ENCODE measurements around the gene YIPF4. TPM values are rescaled to one million over a fixed set of nuclear protein-coding genes. Genes with fewer than 3 reads are reported as not detected.

Gene YIPF4
- total and polyA plus RNA-seq, 2 of the 8 experiments (the other 6 are each of a cell fraction or from before 2014, with no cell fraction given): 2.9 to 21.4 TPM

- no peak overlapping the region for H2BK5ac ChIP-seq (ENCODE audit: low read depth, low read length)
- no peak overlapping the region for H2BK15ac ChIP-seq (ENCODE audit: low read length)
- no peak overlapping the region for H3K23ac ChIP-seq (ENCODE audit: insufficient read length)
- no peak overlapping the region for H3K18ac ChIP-seq (ENCODE audit: extremely low read depth, low read length)
- WGBS, 2 experiments (ENCODE audit: extremely low coverage in 1 of 2, insufficient coverage in 1 of 2, insufficient read length in 1 of 2, insufficient replicate concordance in 2 of 2, low coverage in 1 of 2, low lambda C conversion rate in 2 of 2, missing lambda C conversion rate in 1 of 2): 90% methylated on average over 4 of the region's 4 CpGs; no CpG with 5 or more reads in 1 of the 2 experiments
- no peaks in the 10 kb centered on the region for H3K4me1 ChIP-seq (replicated peaks in 1 of 4; ENCODE audit: control insufficient read depth in 3 of 4, insufficient read depth in 4 of 4, low read length in 3 of 4)
- no peaks in the 10 kb centered on the region for H3K79me2 ChIP-seq (ENCODE audit: control insufficient read depth in 1 of 2, insufficient read depth in 2 of 2, low read length in 2 of 2)
- H4K5ac ChIP-seq (ENCODE audit: insufficient read length, low read depth, low read length): no peak overlapping the region
- H3K36me3 ChIP-seq (ENCODE audit: control insufficient read depth in 2 of 4, insufficient read depth in 4 of 4, low read length in 3 of 4): no peaks in the 10 kb centered on the region
- TF ChIP-seq KDM1A (IDR thresholded peaks at IDR 0.05; ENCODE audit: borderline replicate concordance, low read length) (no peak), JUN (IDR thresholded peaks at IDR 0.05; ENCODE audit: low read depth, low read length) (no peak), CEBPB (IDR thresholded peaks at IDR 0.05; ENCODE audit: low read depth, low read length) (no peak), SUZ12 (IDR thresholded peaks at IDR 0.05; ENCODE audit: low read length) (no peak), CHD1 (IDR thresholded peaks at IDR 0.05; ENCODE audit: low read depth, low read length) (no peak), EGR1 (IDR thresholded peaks at IDR 0.05; ENCODE audit: borderline replicate concordance, low read depth, low read length) (no peak)
- H2BK20ac ChIP-seq (ENCODE audit: low read length): no peak overlapping the region
- no peak overlapping the region for H2BK12ac ChIP-seq (ENCODE audit: low read depth, low read length)
- no peak overlapping the region for H3K9ac ChIP-seq (replicated peaks in 1 of 4; ENCODE audit: extremely low read depth in 1 of 4, low read depth in 3 of 4, low read length in 3 of 4)
- H4K8ac ChIP-seq (ENCODE audit: extremely low read depth, insufficient read depth, low read length): no peak overlapping the region
- no peaks in the 10 kb centered on the region for H3K27me3 ChIP-seq (replicated peaks in 1 of 4; ENCODE audit: control insufficient read depth in 3 of 4, extremely low read depth in 1 of 4, insufficient read depth in 3 of 4, low read length in 3 of 4)
- no peak overlapping the region for H4K91ac ChIP-seq (replicated peaks; ENCODE audit: insufficient read length, low read length)
- no peak overlapping the region for H3K14ac ChIP-seq (ENCODE audit: insufficient read length)
- no peak overlapping the region for H3K4me2 ChIP-seq (ENCODE audit: insufficient read depth in 1 of 2, low read depth in 2 of 2, low read length in 2 of 2)
- H3K27ac ChIP-seq (ENCODE audit: low read depth, low read length): no peak overlapping the region
- ChIA-PET CTCF (ENCODE audit: partially characterized antibody) (no interaction called here), POLR2A (ENCODE audit: partially characterized antibody) (interaction anchor here (1.0 kb wide), 1 partner anchor 14 kb away, joined by 3 read pairs; no protein-coding TSS in a partner anchor)
- H2AK5ac ChIP-seq (ENCODE audit: low read depth, low read length): no peak overlapping the region
- no peak overlapping the region for H3K4ac ChIP-seq (replicated peaks; ENCODE audit: insufficient read length, low read depth, low read length)
- FAIRE-seq (no peak), DNase-seq (ENCODE audit: low read depth in 1 of 2, low spot score in 2 of 2) (no peak)
- no peak overlapping the region for H2AFZ ChIP-seq (ENCODE audit: low read length)
- H3K4me3 ChIP-seq (ENCODE audit: extremely low read depth in 1 of 4, insufficient read depth in 2 of 4, low read depth in 3 of 4, low read length in 4 of 4): no peak overlapping the region
- H3K23me2 ChIP-seq (ENCODE audit: low read depth, low read length): no peaks in the 10 kb centered on the region
- H3K56ac ChIP-seq (replicated peaks; ENCODE audit: insufficient read length, low read depth, low read length): no peak overlapping the region
- H2BK120ac ChIP-seq (replicated peaks; ENCODE audit: low read depth, low read length): no peak overlapping the region
- no peaks in the 10 kb centered on the region for H3K79me1 ChIP-seq (ENCODE audit: low read depth, low read length)
- H4K20me1 ChIP-seq (replicated peaks in 1 of 2; ENCODE audit: control insufficient read depth in 1 of 2, insufficient read depth in 2 of 2, low read length in 2 of 2): no peaks in the 10 kb centered on the region
- H3K9me3 ChIP-seq (ENCODE audit: insufficient read depth in 2 of 2, low read depth in 1 of 2, low read length in 1 of 2): no peaks in the 10 kb centered on the region
Observed at GRCh38 chr2:32231959-32232358, 45.7 kb upstream of the YIPF4 start.

Measured in H1 (cell line).